ENCODE data around the gene TINAG.

The TINAG gene

DNA sequence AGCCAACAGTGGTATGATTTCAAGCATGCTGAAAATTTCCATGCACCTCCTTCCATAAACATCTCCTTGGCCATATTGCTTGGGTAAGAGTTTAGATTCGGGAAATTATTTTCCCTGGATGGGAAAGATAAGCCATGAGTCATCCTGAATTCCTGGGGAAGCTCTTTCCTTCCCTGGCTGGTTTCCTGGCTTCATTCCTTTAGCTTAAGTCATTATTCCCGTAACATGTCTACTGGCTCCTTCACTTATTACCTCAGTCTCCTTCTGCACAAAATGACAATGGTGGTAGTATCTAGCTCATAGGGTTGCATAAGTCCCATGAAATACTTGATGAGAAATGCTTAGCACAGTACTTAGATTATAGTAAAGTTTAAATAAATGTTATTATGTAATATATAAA lies 27.6 kb downstream of the TINAG start:
- Histone ChIP-seq H2AFZ (no peak overlapping the region), H3K4me2 (ENCODE audit: low read length) (no peak overlapping the region), H3K4me3 (ENCODE audit: low read depth, low read length) (no peak overlapping the region), H3K27me3 (ENCODE audit: control insufficient read depth, insufficient read depth, low read length) (no peaks in the 10 kb centered on the region), H3K9me3 (ENCODE audit: control insufficient read depth, low read length) (no peaks in the 10 kb centered on the region), H3K27ac (no peak overlapping the region), H3K9ac (no peak overlapping the region), H3K36me3 (ENCODE audit: control insufficient read depth, insufficient read depth, low read length) (no peaks in the 10 kb centered on the region), H3K4me1 (no peaks in the 10 kb centered on the region), H3K79me2 (no peaks in the 10 kb centered on the region)
- TF ChIP-seq, protein P1, sequence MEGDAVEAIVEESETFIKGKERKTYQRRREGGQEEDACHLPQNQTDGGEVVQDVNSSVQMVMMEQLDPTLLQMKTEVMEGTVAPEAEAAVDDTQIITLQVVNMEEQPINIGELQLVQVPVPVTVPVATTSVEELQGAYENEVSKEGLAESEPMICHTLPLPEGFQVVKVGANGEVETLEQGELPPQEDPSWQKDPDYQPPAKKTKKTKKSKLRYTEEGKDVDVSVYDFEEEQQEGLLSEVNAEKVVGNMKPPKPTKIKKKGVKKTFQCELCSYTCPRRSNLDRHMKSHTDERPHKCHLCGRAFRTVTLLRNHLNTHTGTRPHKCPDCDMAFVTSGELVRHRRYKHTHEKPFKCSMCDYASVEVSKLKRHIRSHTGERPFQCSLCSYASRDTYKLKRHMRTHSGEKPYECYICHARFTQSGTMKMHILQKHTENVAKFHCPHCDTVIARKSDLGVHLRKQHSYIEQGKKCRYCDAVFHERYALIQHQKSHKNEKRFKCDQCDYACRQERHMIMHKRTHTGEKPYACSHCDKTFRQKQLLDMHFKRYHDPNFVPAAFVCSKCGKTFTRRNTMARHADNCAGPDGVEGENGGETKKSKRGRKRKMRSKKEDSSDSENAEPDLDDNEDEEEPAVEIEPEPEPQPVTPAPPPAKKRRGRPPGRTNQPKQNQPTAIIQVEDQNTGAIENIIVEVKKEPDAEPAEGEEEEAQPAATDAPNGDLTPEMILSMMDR (IDR thresholded peaks at IDR 0.05), result no peak

DNA sequence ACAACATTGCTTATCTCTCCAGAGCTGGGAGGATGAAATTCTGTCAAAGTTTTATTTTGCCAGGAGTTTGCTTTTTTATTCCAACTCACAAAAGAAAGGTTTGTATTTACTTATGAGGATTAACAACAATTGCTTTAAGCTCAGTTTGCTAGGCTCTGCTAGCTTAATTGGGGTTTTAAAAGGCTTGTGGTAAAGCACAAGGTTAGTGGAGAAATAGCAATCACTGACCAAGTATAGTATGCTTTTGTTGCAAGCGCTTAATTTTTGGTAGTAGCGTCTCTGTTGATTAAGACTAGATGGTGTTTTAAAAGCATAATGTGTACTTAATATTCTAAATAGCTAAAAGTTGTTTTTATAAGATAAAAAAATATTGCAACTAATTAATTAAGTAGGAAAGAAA lies 45.7 kb downstream of the TINAG start:
- Histone ChIP-seq H3K36me3 (ENCODE audit: control insufficient read depth, insufficient read depth, low read length) (no peaks in the 10 kb centered on the region), H3K9ac (no peak overlapping the region), H2AFZ (no peak overlapping the region), H3K27me3 (ENCODE audit: control insufficient read depth, insufficient read depth, low read length) (no peaks in the 10 kb centered on the region), H3K4me3 (ENCODE audit: low read depth, low read length) (no peak overlapping the region), H3K4me1 (no peaks in the 10 kb centered on the region), H3K9me3 (ENCODE audit: control insufficient read depth, low read length) (no peaks in the 10 kb centered on the region), H3K27ac (no peak overlapping the region), H3K4me2 (ENCODE audit: low read length) (no peak overlapping the region), H3K79me2 (no peaks in the 10 kb centered on the region)
- TF ChIP-seq, protein P1 (IDR thresholded peaks at IDR 0.05), result no peak

DNA sequence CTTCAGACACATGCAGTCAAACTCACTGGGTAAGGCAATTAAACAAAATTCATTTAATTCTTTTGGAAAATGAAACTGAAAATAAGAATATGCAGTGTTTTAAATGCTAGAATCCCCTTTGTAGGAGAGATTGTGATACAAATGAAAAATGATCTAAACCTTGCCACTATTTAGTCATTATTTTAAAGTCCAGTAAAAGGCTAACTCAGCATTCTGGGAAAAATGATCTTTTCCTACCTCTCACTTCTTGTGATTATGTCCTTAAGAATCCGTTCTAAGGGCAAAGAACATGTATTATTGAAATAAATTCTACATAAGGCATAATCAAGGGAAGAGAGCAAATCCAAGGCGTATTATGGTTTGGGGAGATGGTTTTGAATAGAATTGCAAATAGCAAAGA lies 46.4 kb downstream of the TINAG start:
- Histone ChIP-seq H3K27me3 (ENCODE audit: control insufficient read depth, insufficient read depth, low read length) (no peaks in the 10 kb centered on the region), H3K4me1 (no peaks in the 10 kb centered on the region), H3K79me2 (no peaks in the 10 kb centered on the region), H3K36me3 (ENCODE audit: control insufficient read depth, insufficient read depth, low read length) (no peaks in the 10 kb centered on the region), H2AFZ (no peak overlapping the region), H3K9me3 (ENCODE audit: control insufficient read depth, low read length) (no peaks in the 10 kb centered on the region), H3K4me3 (ENCODE audit: low read depth, low read length) (no peak overlapping the region), H3K9ac (no peak overlapping the region), H3K27ac (no peak overlapping the region), H3K4me2 (ENCODE audit: low read length) (no peak overlapping the region)
- TF ChIP-seq, protein P1 (IDR thresholded peaks at IDR 0.05), result no peak

DNA sequence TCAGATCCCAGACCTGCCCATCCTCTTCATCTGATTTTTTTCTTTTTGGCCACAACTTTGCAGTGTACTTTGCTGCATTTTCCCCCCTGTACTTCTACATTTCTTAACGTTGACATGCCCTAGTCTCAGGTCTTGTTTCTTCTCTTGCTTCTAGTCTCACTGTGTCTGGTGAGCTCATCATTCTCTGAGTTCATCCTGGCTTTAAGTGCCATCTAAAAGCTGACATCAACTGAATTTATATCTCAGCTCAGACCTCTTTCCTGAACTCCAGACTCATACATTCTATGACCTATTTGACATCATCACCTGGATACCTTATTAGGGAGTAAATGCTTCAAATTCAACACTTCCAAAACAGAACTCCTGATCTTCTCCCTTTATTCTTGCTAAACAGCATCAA lies 48.9 kb downstream of the TINAG start:
- H3K79me2 ChIP-seq, result no peaks in the 10 kb centered on the region
- H3K27me3 ChIP-seq (ENCODE audit: control insufficient read depth, insufficient read depth, low read length), result no peaks in the 10 kb centered on the region
- H3K9ac ChIP-seq, result no peak overlapping the region
- H3K4me3 ChIP-seq (ENCODE audit: low read depth, low read length), result no peak overlapping the region
- no peaks in the 10 kb centered on the region for H3K36me3 ChIP-seq (ENCODE audit: control insufficient read depth, insufficient read depth, low read length)
- no peak overlapping the region for H2AFZ ChIP-seq
- H3K9me3 ChIP-seq (ENCODE audit: control insufficient read depth, low read length), result no peaks in the 10 kb centered on the region
- no peak overlapping the region for H3K27ac ChIP-seq
- H3K4me1 ChIP-seq, result no peaks in the 10 kb centered on the region
- TF ChIP-seq, protein P1 (IDR thresholded peaks at IDR 0.05), result no peak
- H3K4me2 ChIP-seq (ENCODE audit: low read length), result no peak overlapping the region

DNA sequence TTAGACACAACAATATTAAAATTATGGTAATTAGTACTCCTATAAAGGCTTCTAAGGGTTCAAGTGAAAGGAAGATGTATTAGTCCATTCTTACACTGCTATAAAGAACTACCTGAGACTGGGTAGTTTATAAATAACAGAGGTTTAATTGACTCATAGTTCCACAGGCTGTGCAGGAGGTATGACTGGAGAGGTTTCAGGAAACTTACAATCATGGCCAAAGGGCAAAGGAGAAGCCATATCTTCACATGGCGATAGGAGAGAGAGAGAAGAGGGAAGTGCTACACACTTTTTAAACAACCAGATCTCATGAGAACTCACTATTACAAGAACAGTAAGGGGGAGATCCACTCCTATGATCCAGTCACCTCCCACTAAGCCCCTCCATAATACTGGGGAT lies 52.9 kb downstream of the TINAG start:
- no peak overlapping the region for H3K4me2 ChIP-seq (ENCODE audit: low read length)
- H3K27me3 ChIP-seq (ENCODE audit: control insufficient read depth, insufficient read depth, low read length), result no peaks in the 10 kb centered on the region
- H3K4me3 ChIP-seq (ENCODE audit: low read depth, low read length), result no peak overlapping the region
- H2AFZ ChIP-seq, result no peak overlapping the region
- no peaks in the 10 kb centered on the region for H3K4me1 ChIP-seq
- H3K36me3 ChIP-seq (ENCODE audit: control insufficient read depth, insufficient read depth, low read length), result no peaks in the 10 kb centered on the region
- H3K27ac ChIP-seq, result no peak overlapping the region
- H3K9ac ChIP-seq, result no peak overlapping the region
- TF ChIP-seq, protein P1 (IDR thresholded peaks at IDR 0.05), result no peak
- H3K79me2 ChIP-seq, result no peaks in the 10 kb centered on the region
- no peaks in the 10 kb centered on the region for H3K9me3 ChIP-seq (ENCODE audit: control insufficient read depth, low read length)
